Measurements from ENCODE around the gene S1PR4. TPM values are rescaled to one million over a fixed set of nuclear protein-coding genes. Genes with fewer than 3 reads are reported as not detected.
"Not testable (repeated sequence)": the region's sequence is repeated elsewhere in the genome, so short reads cannot be mapped to it uniquely, and the experiment has no call there.

Gene S1PR4
- total and polyA plus RNA-seq, 9 donors: 0.31 to 1.0 (median 0.57) TPM

DNA sequence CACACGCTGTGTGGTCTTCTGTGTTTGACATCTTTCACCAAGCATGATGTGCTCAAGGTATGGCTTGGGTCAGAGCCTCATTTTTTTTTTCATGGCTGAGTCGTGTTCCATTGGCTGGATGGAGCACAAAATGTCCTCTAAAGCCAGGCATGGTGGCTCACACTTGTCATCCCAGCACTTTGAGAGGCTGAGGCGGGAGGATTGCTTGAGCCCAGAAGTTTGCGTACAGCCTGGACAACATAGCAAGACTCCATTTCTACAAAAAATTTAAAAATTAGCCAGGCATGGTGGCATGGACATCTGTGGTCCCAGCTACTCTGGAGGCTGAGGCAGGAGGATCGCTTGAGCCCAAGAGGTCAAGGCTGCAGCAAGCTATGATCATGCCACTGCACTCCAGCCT is 43.0 kb downstream of the S1PR4 start:
- H3K27ac ChIP-seq (ENCODE audit: low read length); DNase-seq; H3K4me1 ChIP-seq (ENCODE audit: control insufficient read depth, insufficient read depth, low read length); H3K36me3 ChIP-seq (ENCODE audit: control insufficient read depth, insufficient read depth, low read length); H3K9me3 ChIP-seq (replicated peaks; ENCODE audit: control insufficient read depth, low read depth, low read length); H3K4me3 ChIP-seq (ENCODE audit: low read length): not testable (repeated sequence)
- WGBS (ENCODE audit: insufficient coverage): 80% methylated on average over 2 of the region's 5 CpGs
- peaks cover 26% of the 10 kb centered on the region for H3K27me3 ChIP-seq (ENCODE audit: control insufficient read depth, insufficient read depth, low read length)

DNA sequence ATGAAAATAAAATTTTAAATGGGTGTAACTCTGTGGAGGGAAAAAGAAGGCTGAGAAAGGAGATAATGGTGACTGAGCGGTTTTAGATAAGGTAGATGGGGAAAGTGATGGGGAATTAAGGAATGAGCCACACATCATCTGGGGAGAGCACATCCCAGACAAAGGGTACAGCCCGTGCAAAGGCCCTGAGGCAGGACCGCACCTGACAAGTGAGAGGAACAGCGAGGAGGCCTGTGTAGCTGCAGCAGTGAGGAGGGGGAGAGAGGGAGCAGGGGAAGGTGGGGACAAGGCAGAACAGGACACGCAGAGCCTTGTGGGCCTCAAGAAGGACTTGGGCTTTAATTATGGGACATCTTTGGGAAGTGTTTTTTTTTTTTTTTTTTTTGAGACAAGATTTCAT is 44.1 kb downstream of the S1PR4 start:
- Histone ChIP-seq H3K9me3 (replicated peaks; ENCODE audit: control insufficient read depth, low read depth, low read length) (no peaks in the 10 kb centered on the region), H3K4me3 (ENCODE audit: low read length) (no peak overlapping the region), H3K36me3 (ENCODE audit: control insufficient read depth, insufficient read depth, low read length) (no peaks in the 10 kb centered on the region), H3K27me3 (ENCODE audit: control insufficient read depth, insufficient read depth, low read length) (peaks cover 37% of the 10 kb centered on the region), H3K4me1 (ENCODE audit: control insufficient read depth, insufficient read depth, low read length) (no peaks in the 10 kb centered on the region), H3K27ac (ENCODE audit: low read length) (no peak overlapping the region)
- DNase-seq: no peak
- 87% methylated on average over 5 of the region's 5 CpGs for WGBS (ENCODE audit: insufficient coverage)

DNA sequence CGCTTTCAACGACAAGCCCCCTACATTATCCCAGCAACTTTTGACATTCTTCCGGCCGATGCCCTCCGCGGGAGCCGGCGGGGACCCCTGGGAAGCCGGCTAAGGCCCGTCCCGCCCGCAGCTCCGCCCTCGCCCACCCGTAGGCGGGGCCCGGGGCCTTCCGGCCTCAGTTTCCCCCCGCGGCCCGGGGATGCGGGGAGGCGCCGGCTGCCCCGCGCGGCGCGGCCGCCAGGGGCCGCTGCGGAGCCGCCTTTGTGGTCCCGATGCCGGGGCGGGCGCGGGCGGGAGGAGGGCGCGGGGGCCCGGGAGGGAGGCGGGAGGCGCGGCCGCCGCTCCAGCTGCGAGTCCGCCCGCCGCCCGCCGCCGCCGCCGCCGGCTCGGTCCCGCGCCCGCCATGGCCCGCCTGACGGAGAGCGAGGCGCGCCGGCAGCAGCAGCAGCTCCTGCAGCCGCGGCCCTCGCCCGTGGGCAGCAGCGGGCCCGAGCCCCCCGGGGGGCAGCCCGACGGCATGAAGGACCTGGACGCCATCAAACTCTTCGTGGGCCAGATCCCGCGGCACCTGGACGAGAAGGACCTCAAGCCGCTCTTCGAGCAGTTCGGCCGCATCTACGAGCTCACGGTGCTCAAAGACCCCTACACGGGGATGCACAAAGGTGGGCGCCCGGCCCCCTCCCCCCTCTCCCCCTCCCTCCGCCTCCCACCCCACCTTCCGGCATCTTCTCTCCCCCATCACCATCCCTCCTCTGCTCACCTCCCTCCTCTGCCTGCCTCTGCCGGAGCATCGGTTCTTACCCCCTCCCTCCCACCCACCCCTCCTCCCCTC is 46.0 kb downstream of the S1PR4 start, which contains the start of gene CELF5:
Gene CELF5, plus strand, starts transcription at position 316 of the 823 bp plus-strand sequence. Its CDS starts 79 bp downstream, at position 395.
- Histone ChIP-seq H3K27me3 (ENCODE audit: control insufficient read depth, insufficient read depth, low read length) (peaks cover 52% of the 10 kb centered on the region), H3K4me1 (ENCODE audit: control insufficient read depth, insufficient read depth, low read length) (peaks cover 3% of the 10 kb centered on the region), H3K9me3 (replicated peaks; ENCODE audit: control insufficient read depth, low read depth, low read length) (no peaks in the 10 kb centered on the region), H3K36me3 (ENCODE audit: control insufficient read depth, insufficient read depth, low read length) (no peaks in the 10 kb centered on the region), H3K27ac (ENCODE audit: low read length) (no peak within 1 kb of the TSS), H3K4me3 (ENCODE audit: low read length) (no peak within 1 kb of the TSS)
- peak; percentile 69 for DNase-seq
- WGBS (ENCODE audit: insufficient coverage): under 1% methylated on average over 87 of the region's 94 CpGs

DNA sequence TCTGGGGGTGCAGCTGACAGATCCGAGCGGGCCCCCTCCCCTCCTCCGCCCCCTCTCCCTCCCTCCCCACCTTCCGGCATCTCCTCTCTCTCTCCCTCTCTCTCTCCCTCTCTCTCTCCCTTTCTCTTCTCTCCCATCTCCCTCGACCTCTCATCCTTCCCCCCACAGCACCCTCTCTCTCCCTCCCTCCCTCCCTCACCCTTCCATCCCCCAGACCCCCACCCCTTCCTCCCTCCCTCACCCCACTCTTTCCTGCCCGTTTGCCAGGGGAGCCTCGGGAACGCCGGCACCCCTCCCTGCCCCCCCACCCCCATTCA is 46.6 kb downstream of the S1PR4 start:
- no peaks in the 10 kb centered on the region for H3K9me3 ChIP-seq (replicated peaks; ENCODE audit: control insufficient read depth, low read depth, low read length)
- no peak for DNase-seq
- H3K4me1 ChIP-seq (ENCODE audit: control insufficient read depth, insufficient read depth, low read length): peaks cover 3% of the 10 kb centered on the region
- no peak overlapping the region for H3K4me3 ChIP-seq (ENCODE audit: low read length)
- peaks cover 55% of the 10 kb centered on the region for H3K27me3 ChIP-seq (ENCODE audit: control insufficient read depth, insufficient read depth, low read length)
- WGBS (ENCODE audit: insufficient coverage): 0% methylated on average over 4 of the region's 9 CpGs
- H3K36me3 ChIP-seq (ENCODE audit: control insufficient read depth, insufficient read depth, low read length): no peaks in the 10 kb centered on the region
- H3K27ac ChIP-seq (ENCODE audit: low read length): no peak overlapping the region

DNA sequence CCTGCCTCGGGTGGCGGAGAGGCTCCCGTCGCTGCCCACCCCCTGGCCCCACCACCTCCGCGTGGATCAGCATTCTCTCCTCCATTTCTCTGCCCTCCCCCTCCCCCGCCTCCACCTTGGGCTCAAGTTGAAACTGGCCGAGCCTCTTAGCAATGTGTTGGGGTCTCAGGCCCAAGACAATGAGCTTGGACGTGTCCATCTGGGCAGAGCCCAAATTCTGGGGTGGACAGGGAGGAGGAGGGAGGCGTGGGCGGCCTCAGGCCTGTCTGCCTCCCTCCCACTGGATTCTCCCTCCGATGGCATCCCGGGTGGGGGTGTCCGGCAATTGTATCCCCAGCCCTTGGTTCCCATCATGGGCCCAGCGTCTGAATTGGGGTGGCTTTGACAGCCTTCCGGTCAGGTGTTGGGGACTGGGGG is 47.1 kb downstream of the S1PR4 start:
- peaks cover 3% of the 10 kb centered on the region for H3K4me1 ChIP-seq (ENCODE audit: control insufficient read depth, insufficient read depth, low read length)
- 27% methylated on average over 6 of the region's 16 CpGs for WGBS (ENCODE audit: insufficient coverage)

DNA sequence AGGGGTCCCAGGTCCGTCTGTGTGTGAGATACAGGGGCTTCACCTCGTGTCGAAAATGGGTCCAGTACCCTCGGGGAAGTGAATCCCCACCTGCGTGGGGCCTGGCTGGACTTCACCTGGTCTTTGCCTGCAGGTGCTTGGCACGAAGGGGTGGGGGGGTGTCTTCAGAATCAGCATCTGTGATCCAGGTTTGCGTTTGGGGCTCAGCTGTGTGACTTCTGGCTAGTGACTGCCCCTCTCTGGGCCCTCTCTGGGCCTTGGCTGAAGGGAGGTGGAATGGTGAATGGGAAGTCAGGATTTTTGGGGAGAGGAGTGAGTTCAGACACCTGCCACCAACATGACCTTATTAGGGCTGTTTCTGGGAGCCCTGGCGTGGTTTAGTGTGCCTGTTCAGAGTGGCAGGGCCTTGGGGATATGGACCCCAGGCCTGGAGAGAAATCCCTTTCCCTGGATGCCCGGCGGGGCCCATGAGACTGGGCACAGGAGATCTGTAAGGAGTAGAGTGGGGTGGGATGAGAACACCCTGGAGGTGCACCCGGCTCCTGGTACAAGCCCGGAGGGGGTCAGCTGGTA is 48.6 kb downstream of the S1PR4 start:
- 75% methylated on average over 7 of the region's 12 CpGs for WGBS (ENCODE audit: insufficient coverage)
- Histone ChIP-seq H3K27me3 (ENCODE audit: control insufficient read depth, insufficient read depth, low read length) (peaks cover 61% of the 10 kb centered on the region), H3K4me1 (ENCODE audit: control insufficient read depth, insufficient read depth, low read length) (peaks cover 3% of the 10 kb centered on the region), H3K9me3 (replicated peaks; ENCODE audit: control insufficient read depth, low read depth, low read length) (no peaks in the 10 kb centered on the region), H3K36me3 (ENCODE audit: control insufficient read depth, insufficient read depth, low read length) (no peaks in the 10 kb centered on the region), H3K4me3 (ENCODE audit: low read length) (no peak overlapping the region), H3K27ac (ENCODE audit: low read length) (no peak overlapping the region)
- no peak for DNase-seq

More for the DNA sequence above, 47.1 kb downstream of the S1PR4 start:
- no peaks in the 10 kb centered on the region for H3K36me3 ChIP-seq (ENCODE audit: control insufficient read depth, insufficient read depth, low read length)
- no peak overlapping the region for H3K4me3 ChIP-seq (ENCODE audit: low read length)
- peaks cover 60% of the 10 kb centered on the region for H3K27me3 ChIP-seq (ENCODE audit: control insufficient read depth, insufficient read depth, low read length)
- H3K9me3 ChIP-seq (replicated peaks; ENCODE audit: control insufficient read depth, low read depth, low read length): no peaks in the 10 kb centered on the region
- H3K27ac ChIP-seq (ENCODE audit: low read length): no peak overlapping the region
- no peak for DNase-seq

DNA sequence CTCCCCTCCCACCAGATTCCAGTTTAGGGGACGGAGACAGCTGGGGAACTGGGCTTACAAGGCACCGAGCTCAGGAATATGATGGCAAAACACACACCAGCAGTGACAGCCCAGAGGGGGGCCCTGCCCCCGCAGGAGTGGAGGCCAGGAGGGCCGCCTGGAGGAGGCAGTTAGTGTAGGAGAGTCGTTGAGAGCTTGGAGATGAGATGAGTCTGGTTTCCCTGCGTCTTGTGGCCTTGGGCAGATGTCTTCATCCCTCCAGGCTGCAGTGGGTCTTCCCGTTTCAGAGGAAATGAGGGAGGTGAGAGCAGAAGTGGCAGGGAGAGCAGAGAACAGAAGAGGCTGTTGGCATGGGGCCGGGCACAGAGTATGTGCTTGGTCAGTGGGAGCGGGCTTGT is 50.8 kb downstream of the S1PR4 start:
- Histone ChIP-seq H3K4me1 (ENCODE audit: control insufficient read depth, insufficient read depth, low read length) (peaks cover 3% of the 10 kb centered on the region), H3K27ac (ENCODE audit: low read length) (no peak overlapping the region), H3K36me3 (ENCODE audit: control insufficient read depth, insufficient read depth, low read length) (no peaks in the 10 kb centered on the region), H3K27me3 (ENCODE audit: control insufficient read depth, insufficient read depth, low read length) (peaks cover 53% of the 10 kb centered on the region), H3K4me3 (ENCODE audit: low read length) (no peak overlapping the region), H3K9me3 (replicated peaks; ENCODE audit: control insufficient read depth, low read depth, low read length) (no peaks in the 10 kb centered on the region)
- WGBS (ENCODE audit: insufficient coverage): 58% methylated on average over 7 of the region's 9 CpGs
- DNase-seq: no peak

Other genes starting within 250 kb of the S1PR4 start
- gene ZNF77, start 233.8 kb upstream of the S1PR4 start, total RNA-seq: 10.0 TPM
- 1 to 10 TPM; 4.1 to 9.5 (median 4.8) TPM for gene ZNF77, start 233.8 kb upstream of the S1PR4 start, polyA plus RNA-seq (ENCODE audit: insufficient read depth in 1 of 8, insufficient read length in 8 of 8, low replicate concordance in 1 of 8)
- 0.53 TPM for gene TLE6, start 201.2 kb upstream of the S1PR4 start, total RNA-seq
- 1 to 10 TPM in 3 of 8 donors, under 1 TPM in 5; 0.51 to 1.5 (median 0.91) TPM for gene TLE6, start 201.2 kb upstream of the S1PR4 start, polyA plus RNA-seq (ENCODE audit: insufficient read depth in 1 of 8, insufficient read length in 8 of 8, low replicate concordance in 1 of 8)
- 14.2 TPM for gene TLE2, start 149.5 kb upstream of the S1PR4 start, total RNA-seq
- gene TLE2, start 149.5 kb upstream of the S1PR4 start, polyA plus RNA-seq (ENCODE audit: insufficient read depth in 1 of 8, insufficient read length in 8 of 8, low replicate concordance in 1 of 8): 10 to 100 TPM; 26.9 to 48.1 (median 33.7) TPM
- gene TLE5, start 116.3 kb upstream of the S1PR4 start, total RNA-seq: 245 TPM
- gene TLE5, start 116.3 kb upstream of the S1PR4 start, polyA plus RNA-seq (ENCODE audit: insufficient read depth in 1 of 8, insufficient read length in 8 of 8, low replicate concordance in 1 of 8): 100 to 1,000 TPM; 608 to 773 (median 696) TPM
- gene GNA11, start 84.4 kb upstream of the S1PR4 start, total RNA-seq: 29.5 TPM
- gene GNA11, start 84.4 kb upstream of the S1PR4 start, polyA plus RNA-seq (ENCODE audit: insufficient read depth in 1 of 8, insufficient read length in 8 of 8, low replicate concordance in 1 of 8): 10 to 100 TPM; 48.1 to 67.6 (median 61.1) TPM
- 2.0 TPM for gene GNA15, start 42.7 kb upstream of the S1PR4 start, total RNA-seq
- gene GNA15, start 42.7 kb upstream of the S1PR4 start, polyA plus RNA-seq (ENCODE audit: insufficient read depth in 1 of 8, insufficient read length in 8 of 8, low replicate concordance in 1 of 8): 1 to 10 TPM; 1.5 to 3.9 (median 2.1) TPM
- gene NCLN, start 7.2 kb downstream of the S1PR4 start, total RNA-seq: 14.9 TPM
- gene NCLN, start 7.2 kb downstream of the S1PR4 start, polyA plus RNA-seq (ENCODE audit: insufficient read depth in 1 of 8, insufficient read length in 8 of 8, low replicate concordance in 1 of 8): 10 to 100 TPM; 26.4 to 37.4 (median 33.5) TPM
- 0.09 TPM for gene CELF5, start 45.9 kb downstream of the S1PR4 start, total RNA-seq
- 1 to 10 TPM in 1 of 8 donors, under 1 TPM in 7; 0.15 to 1.6 (median 0.70) TPM for gene CELF5, start 45.9 kb downstream of the S1PR4 start, polyA plus RNA-seq (ENCODE audit: insufficient read depth in 1 of 8, insufficient read length in 8 of 8, low replicate concordance in 1 of 8)
- gene NFIC, start 187.8 kb downstream of the S1PR4 start, total RNA-seq: 18.4 TPM
- 10 to 100 TPM; 30.9 to 54.5 (median 49.5) TPM for gene NFIC, start 187.8 kb downstream of the S1PR4 start, polyA plus RNA-seq (ENCODE audit: insufficient read depth in 1 of 8, insufficient read length in 8 of 8, low replicate concordance in 1 of 8)